ENCODE measurements around the gene THRB.

The THRB gene

GRCh38 chr3:24485511-24485910 is 9.1 kb downstream of the THRB start:
- DNase-seq, result no peak

- DNase-seq, result no peak
These were observed 10.8 kb downstream of the THRB start for GRCh38 chr3:24483873-24484272.

- DNase-seq, result no peak
These were observed 12.4 kb downstream of the THRB start for GRCh38 chr3:24482096-24482705.

GRCh38 chr3:24481193-24481592 is 13.5 kb downstream of the THRB start:
- DNase-seq, result no peak

- no peak for DNase-seq
These were observed 14.2 kb downstream of the THRB start for GRCh38 chr3:24480497-24480896.

GRCh38 chr3:24479816-24480215 is 14.8 kb downstream of the THRB start:
- no peak for DNase-seq

- no peak for DNase-seq
These were observed 17.6 kb downstream of the THRB start for GRCh38 chr3:24476871-24477656.

- DNase-seq, result no peak
These were observed 18.7 kb downstream of the THRB start for GRCh38 chr3:24475925-24476324.

GRCh38 chr3:24474862-24475261 is 19.8 kb downstream of the THRB start:
- DNase-seq, result no peak

- DNase-seq, result no peak
These were observed 22.3 kb downstream of the THRB start for GRCh38 chr3:24472358-24472757.

- no peak for DNase-seq
These were observed 23.2 kb downstream of the THRB start for GRCh38 chr3:24471486-24471885.

GRCh38 chr3:24470277-24470676 is 24.4 kb downstream of the THRB start:
- DNase-seq, result no peak

GRCh38 chr3:24464389-24464788 is 30.3 kb downstream of the THRB start:
- no peak for DNase-seq

- no peak for DNase-seq
These were observed 31.9 kb downstream of the THRB start for GRCh38 chr3:24462737-24463136.

GRCh38 chr3:24460974-24461373 is 33.7 kb downstream of the THRB start:
- DNase-seq, result no peak

GRCh38 chr3:24457719-24458118 is 36.9 kb downstream of the THRB start:
- DNase-seq, result no peak

- no peak for DNase-seq
These were observed 39.8 kb downstream of the THRB start for GRCh38 chr3:24454856-24455255.

- no peak for DNase-seq
These were observed 40.3 kb downstream of the THRB start for GRCh38 chr3:24454393-24454792.

- no peak for DNase-seq
These were observed 43.1 kb downstream of the THRB start for GRCh38 chr3:24451461-24452099.

GRCh38 chr3:24450160-24450907 is 44.3 kb downstream of the THRB start:
- no peak for DNase-seq

GRCh38 chr3:24447836-24448235 is 46.8 kb downstream of the THRB start:
- no peak for DNase-seq

- no peak for DNase-seq
These were observed 48.6 kb downstream of the THRB start for GRCh38 chr3:24446032-24446431.

GRCh38 chr3:24443476-24443875 is 51.2 kb downstream of the THRB start:
- DNase-seq, result no peak
